HG03342 (cell line): Measurements from ENCODE around the gene S1PR1.

Source experiments
- ATAC-seq: cut with Tn5 transposase; IDR thresholded peaks from one replicate; pipeline ENCODE4 v1.9.1; 2021; ENCODE audit warnings: mild to moderate bottlenecking, moderate library complexity; ENCODE audit not compliant: unreplicated experiment

S1PR1 gene

GRCh38 chr1:101245246-101245927 is 8.6 kb downstream of the S1PR1 start:
- no peak for ATAC-seq

GRCh38 chr1:101247404-101248287 is 10.8 kb downstream of the S1PR1 start:
- ATAC-seq: peak; percentile 98

GRCh38 chr1:101250222-101250621 is 13.4 kb downstream of the S1PR1 start:
- no peak for ATAC-seq

GRCh38 chr1:101250656-101251272 is 13.9 kb downstream of the S1PR1 start:
- no peak for ATAC-seq

- ATAC-seq: no peak
These were observed 14.7 kb downstream of the S1PR1 start for GRCh38 chr1:101251504-101251903.

- ATAC-seq: no peak
These were observed 17.3 kb downstream of the S1PR1 start for GRCh38 chr1:101253976-101254674.

- ATAC-seq: peak; percentile 76
These were observed 20.9 kb downstream of the S1PR1 start for GRCh38 chr1:101257500-101258325.

- no peak for ATAC-seq
These were observed 22.9 kb downstream of the S1PR1 start for GRCh38 chr1:101259744-101260148.

- ATAC-seq: no peak
These were observed 23.9 kb downstream of the S1PR1 start for GRCh38 chr1:101260556-101261350.

GRCh38 chr1:101261623-101262022 is 24.8 kb downstream of the S1PR1 start:
- ATAC-seq: no peak

GRCh38 chr1:101262060-101262459 is 25.2 kb downstream of the S1PR1 start:
- ATAC-seq: no peak

- ATAC-seq: no peak
These were observed 26.0 kb downstream of the S1PR1 start for GRCh38 chr1:101262630-101263348.

- ATAC-seq: no peak
These were observed 27.9 kb downstream of the S1PR1 start for GRCh38 chr1:101264697-101265096.

- no peak for ATAC-seq
These were observed 28.9 kb downstream of the S1PR1 start for GRCh38 chr1:101265684-101266083.

GRCh38 chr1:101267082-101267481 is 30.3 kb downstream of the S1PR1 start:
- no peak for ATAC-seq

GRCh38 chr1:101268893-101269292 is 32.1 kb downstream of the S1PR1 start:
- no peak for ATAC-seq

- no peak for ATAC-seq
These were observed 38.9 kb downstream of the S1PR1 start for GRCh38 chr1:101275672-101276071.

- ATAC-seq: no peak
These were observed 40.0 kb downstream of the S1PR1 start for GRCh38 chr1:101276818-101277217.

- no peak for ATAC-seq
These were observed 41.4 kb downstream of the S1PR1 start for GRCh38 chr1:101278238-101278637.
